Transverse colon (tissue), 3 donors: ENCODE measurements around the gene COX8A.

ENCODE experiments used
- POLR2A ChIP-seq: fragments of 450-650 bp; IDR thresholded peaks from one replicate; pipeline ENCODE4 v1.6.1; 2016; ENCODE audit warnings: antibody characterized with exemption, mild to moderate bottlenecking, moderate library complexity
- TF ChIP-seq, protein P1 (sequence below), 5 experiments: fragments of 200-600 bp in 3 of 5; fragments of 450-650 bp in 2 of 5; sonication (generic) in 3 of 5; IDR thresholded peaks; 1 replicate in 2 of 5; 2 replicates in 3 of 5; pipeline ENCODE4 v1.5.1; 2016 to 2017; ENCODE audit warnings: antibody characterized with exemption in 5 of 5, inconsistent platforms in 3 of 5, mild to moderate bottlenecking in 2 of 5, moderate library complexity in 1 of 5

DNA sequence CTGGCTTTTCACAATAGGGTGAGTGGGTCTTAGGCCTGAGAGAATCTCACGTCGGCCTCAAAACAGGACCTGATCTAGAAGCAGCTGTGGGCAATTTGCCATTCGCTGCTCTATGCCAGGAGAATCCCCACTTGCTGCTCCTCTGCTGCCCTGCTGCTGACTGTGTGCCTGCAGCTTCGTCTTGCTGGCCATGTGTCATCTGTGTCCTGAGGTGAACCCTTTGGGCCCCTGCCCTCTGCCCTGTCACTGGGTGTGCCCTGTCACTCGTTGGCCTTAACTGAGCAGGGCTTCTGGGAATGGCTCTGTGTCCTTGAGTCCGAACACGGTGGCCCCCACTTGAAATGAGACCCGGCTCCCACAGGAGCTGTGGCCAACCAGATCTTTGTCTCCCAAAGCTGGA is 29.4 kb upstream of the COX8A start:
- TF ChIP-seq, protein P1, sequence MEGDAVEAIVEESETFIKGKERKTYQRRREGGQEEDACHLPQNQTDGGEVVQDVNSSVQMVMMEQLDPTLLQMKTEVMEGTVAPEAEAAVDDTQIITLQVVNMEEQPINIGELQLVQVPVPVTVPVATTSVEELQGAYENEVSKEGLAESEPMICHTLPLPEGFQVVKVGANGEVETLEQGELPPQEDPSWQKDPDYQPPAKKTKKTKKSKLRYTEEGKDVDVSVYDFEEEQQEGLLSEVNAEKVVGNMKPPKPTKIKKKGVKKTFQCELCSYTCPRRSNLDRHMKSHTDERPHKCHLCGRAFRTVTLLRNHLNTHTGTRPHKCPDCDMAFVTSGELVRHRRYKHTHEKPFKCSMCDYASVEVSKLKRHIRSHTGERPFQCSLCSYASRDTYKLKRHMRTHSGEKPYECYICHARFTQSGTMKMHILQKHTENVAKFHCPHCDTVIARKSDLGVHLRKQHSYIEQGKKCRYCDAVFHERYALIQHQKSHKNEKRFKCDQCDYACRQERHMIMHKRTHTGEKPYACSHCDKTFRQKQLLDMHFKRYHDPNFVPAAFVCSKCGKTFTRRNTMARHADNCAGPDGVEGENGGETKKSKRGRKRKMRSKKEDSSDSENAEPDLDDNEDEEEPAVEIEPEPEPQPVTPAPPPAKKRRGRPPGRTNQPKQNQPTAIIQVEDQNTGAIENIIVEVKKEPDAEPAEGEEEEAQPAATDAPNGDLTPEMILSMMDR (IDR thresholded peaks at IDR 0.05): no peak
- no peak for TF ChIP-seq POLR2A
